ENCODE data around the gene GCK. TPM values are rescaled to one million over a fixed set of nuclear protein-coding genes. Genes with fewer than 3 reads are reported as not detected.

GCK gene
- polyA plus RNA-seq, 1 of the 3 experiments (the other 2 are of a cell fraction) = 1.6 TPM

DNA sequence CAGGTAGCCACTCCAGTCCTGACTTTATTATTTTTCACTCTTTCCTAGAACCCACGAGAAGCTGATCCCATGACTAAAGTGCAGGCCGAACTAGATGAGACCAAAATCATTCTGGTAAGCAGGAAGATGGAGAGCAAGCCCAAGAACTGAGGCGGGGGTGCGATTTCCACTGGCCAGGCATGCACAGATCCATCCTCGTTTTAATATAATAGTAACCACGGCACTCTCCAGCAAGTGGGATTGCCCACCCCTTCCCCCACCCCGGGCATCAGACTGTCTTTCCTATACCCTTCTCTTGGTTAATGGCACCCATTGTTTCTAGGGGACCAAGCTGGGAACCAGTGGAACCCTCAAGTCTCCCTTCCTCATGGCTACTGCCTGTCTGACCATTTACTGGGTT, 18.8 kb upstream of the GCK start (continued):
- TF ChIP-seq, protein P1, sequence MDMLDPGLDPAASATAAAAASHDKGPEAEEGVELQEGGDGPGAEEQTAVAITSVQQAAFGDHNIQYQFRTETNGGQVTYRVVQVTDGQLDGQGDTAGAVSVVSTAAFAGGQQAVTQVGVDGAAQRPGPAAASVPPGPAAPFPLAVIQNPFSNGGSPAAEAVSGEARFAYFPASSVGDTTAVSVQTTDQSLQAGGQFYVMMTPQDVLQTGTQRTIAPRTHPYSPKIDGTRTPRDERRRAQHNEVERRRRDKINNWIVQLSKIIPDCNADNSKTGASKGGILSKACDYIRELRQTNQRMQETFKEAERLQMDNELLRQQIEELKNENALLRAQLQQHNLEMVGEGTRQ (IDR thresholded peaks at IDR 0.05; ENCODE audit: borderline replicate concordance, low read depth, low read length) = no peak
- no peak for TF ChIP-seq NRF1 (IDR thresholded peaks at IDR 0.05; ENCODE audit: low read depth, low read length)

DNA sequence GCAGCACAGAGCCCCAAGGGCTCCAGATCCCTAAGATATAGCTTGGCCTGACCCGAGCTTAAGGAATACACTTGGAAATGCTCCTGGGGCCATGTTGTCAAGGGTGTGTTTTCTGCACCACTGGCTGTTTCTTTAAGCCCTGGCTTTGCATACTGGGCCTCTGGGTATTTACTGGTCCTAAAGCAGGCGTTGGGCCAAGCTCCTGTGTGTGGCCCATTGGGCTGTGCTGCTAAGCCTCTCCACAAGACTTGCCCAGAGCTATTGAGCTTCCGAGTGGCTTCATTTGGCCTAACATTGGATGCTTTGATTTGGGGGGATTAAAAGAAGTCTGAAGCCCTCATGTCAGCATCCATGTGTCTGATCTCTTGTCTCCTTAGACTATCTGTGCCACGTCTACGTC, 16.8 kb upstream of the GCK start:
- H2AFZ ChIP-seq (ENCODE audit: low read depth) = no peak overlapping the region
- H3K27me3 ChIP-seq (ENCODE audit: insufficient read depth) = no peaks in the 10 kb centered on the region
- H3K36me3 ChIP-seq (replicated peaks in 1 of 2; ENCODE audit: control insufficient read depth in 1 of 2, insufficient read depth in 2 of 2, low read length in 1 of 2) = peaks cover 75 to 78% of the 10 kb centered on the region in 2 experiments
- POLR2A ChIA-PET = no interaction called here
- no peak overlapping the region for H3K27ac ChIP-seq (ENCODE audit: low read depth in 2 of 2, low read length in 1 of 2)
- peaks cover 64% of the 10 kb centered on the region for H3K79me2 ChIP-seq (ENCODE audit: insufficient read depth)
- DNase-seq = no peak
- no peaks in the 10 kb centered on the region for H3K9me3 ChIP-seq
- 97% methylated on average over 5 of the region's 5 CpGs for WGBS (ENCODE audit: low lambda C conversion rate)
- H3F3A ChIP-seq (replicated peaks; ENCODE audit: insufficient read depth) = peaks cover under 1% of the 10 kb centered on the region
- no peaks in the 10 kb centered on the region for H3K9me2 ChIP-seq
- peaks cover 5 to 16% of the 10 kb centered on the region in 2 experiments; a peak in 2 of 4 replicates for H3K4me1 ChIP-seq (ENCODE audit: control insufficient read depth in 1 of 2, insufficient read depth in 2 of 2, low read depth in 1 of 2, low read length in 1 of 2)
- H3K4me2 ChIP-seq = no peak overlapping the region
- no peak overlapping the region for H3K9ac ChIP-seq
- H4K20me1 ChIP-seq (ENCODE audit: insufficient read depth) = peaks cover 57% of the 10 kb centered on the region
- CTCF ChIA-PET = interaction anchor here (1.0 to 2.1 kb wide), 4 partner anchors 9 to 31 kb away, joined by 3 to 5 read pairs (median 4); no protein-coding TSS in a partner anchor
- TF ChIP-seq RCOR1 (IDR thresholded peaks at IDR 0.05; ENCODE audit: low read length) (no peak), RAD21 (IDR thresholded peaks at IDR 0.05; ENCODE audit: low read length) (no peak), GABPA (IDR thresholded peaks at IDR 0.05; ENCODE audit: low read depth) (no peak), RXRA (IDR thresholded peaks at IDR 0.05; ENCODE audit: borderline replicate concordance, low read depth) (no peak), GATA2 (CRISPR knock-in tag; IDR thresholded peaks at IDR 0.05) (no peak), RFX5 (IDR thresholded peaks at IDR 0.05; ENCODE audit: low read length) (no peak), POLR2AphosphoS5 (IDR thresholded peaks at IDR 0.05; ENCODE audit: low read depth, low read length) (no peak), TEAD4 (IDR thresholded peaks at IDR 0.05; ENCODE audit: borderline replicate concordance, insufficient read depth) (no peak), FOXJ3 (CRISPR knock-in tag; IDR thresholded peaks at IDR 0.05) (no peak), FOSL2 (IDR thresholded peaks at IDR 0.05; ENCODE audit: borderline replicate concordance, low read depth) (no peak), TAF1 (IDR thresholded peaks at IDR 0.05; ENCODE audit: borderline replicate concordance, low read depth, low read length) (no peak), NFIC (IDR thresholded peaks at IDR 0.05; ENCODE audit: borderline replicate concordance) (no peak)
- TF ChIP-seq, protein P1 (IDR thresholded peaks at IDR 0.05; ENCODE audit: borderline replicate concordance, low read depth, low read length) = no peak
- TF ChIP-seq, protein P2, sequence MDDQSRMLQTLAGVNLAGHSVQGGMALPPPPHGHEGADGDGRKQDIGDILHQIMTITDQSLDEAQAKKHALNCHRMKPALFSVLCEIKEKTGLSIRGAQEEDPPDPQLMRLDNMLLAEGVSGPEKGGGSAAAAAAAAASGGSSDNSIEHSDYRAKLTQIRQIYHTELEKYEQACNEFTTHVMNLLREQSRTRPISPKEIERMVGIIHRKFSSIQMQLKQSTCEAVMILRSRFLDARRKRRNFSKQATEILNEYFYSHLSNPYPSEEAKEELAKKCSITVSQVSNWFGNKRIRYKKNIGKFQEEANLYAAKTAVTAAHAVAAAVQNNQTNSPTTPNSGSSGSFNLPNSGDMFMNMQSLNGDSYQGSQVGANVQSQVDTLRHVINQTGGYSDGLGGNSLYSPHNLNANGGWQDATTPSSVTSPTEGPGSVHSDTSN (IDR thresholded peaks at IDR 0.05) = no peak
- TF ChIP-seq, protein P3, sequence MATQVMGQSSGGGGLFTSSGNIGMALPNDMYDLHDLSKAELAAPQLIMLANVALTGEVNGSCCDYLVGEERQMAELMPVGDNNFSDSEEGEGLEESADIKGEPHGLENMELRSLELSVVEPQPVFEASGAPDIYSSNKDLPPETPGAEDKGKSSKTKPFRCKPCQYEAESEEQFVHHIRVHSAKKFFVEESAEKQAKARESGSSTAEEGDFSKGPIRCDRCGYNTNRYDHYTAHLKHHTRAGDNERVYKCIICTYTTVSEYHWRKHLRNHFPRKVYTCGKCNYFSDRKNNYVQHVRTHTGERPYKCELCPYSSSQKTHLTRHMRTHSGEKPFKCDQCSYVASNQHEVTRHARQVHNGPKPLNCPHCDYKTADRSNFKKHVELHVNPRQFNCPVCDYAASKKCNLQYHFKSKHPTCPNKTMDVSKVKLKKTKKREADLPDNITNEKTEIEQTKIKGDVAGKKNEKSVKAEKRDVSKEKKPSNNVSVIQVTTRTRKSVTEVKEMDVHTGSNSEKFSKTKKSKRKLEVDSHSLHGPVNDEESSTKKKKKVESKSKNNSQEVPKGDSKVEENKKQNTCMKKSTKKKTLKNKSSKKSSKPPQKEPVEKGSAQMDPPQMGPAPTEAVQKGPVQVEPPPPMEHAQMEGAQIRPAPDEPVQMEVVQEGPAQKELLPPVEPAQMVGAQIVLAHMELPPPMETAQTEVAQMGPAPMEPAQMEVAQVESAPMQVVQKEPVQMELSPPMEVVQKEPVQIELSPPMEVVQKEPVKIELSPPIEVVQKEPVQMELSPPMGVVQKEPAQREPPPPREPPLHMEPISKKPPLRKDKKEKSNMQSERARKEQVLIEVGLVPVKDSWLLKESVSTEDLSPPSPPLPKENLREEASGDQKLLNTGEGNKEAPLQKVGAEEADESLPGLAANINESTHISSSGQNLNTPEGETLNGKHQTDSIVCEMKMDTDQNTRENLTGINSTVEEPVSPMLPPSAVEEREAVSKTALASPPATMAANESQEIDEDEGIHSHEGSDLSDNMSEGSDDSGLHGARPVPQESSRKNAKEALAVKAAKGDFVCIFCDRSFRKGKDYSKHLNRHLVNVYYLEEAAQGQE (IDR thresholded peaks at IDR 0.05; ENCODE audit: low read depth, low read length) = no peak
- H3K4me3 ChIP-seq (ENCODE audit: low read depth in 2 of 2, low read length in 1 of 2) = no peak overlapping the region

Measured in SK-N-SH (cell line).